ENCODE measurements around the gene DSG3. TPM values are rescaled to one million over a fixed set of nuclear protein-coding genes. Genes with fewer than 3 reads are reported as not detected.
"Not testable (repeated sequence)": the region's sequence is repeated elsewhere in the genome, so short reads cannot be mapped to it uniquely, and the experiment has no call there.

DSG3 gene
- total and polyA plus RNA-seq, 2 donors from 2014 or later: not detected

DNA sequence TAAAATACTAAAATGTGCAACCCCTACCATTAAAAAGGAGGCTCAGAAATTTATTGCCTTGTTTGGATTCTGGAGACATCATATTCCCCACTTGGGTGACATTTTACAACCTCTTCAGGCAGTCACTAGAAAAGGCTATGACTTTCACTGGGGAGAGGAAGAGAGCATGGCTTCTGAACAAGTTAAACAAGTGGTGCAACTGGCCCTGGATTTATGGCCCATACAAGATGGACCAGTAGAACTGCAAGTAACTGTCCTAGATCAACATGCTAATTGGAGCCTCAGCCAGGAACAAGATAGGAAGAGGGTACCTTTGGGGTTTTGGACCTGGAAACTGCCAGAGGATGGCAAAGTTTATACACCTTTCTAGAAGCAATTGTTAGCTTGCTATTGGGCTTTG, 46.4 kb downstream of the DSG3 start:
- TF ChIP-seq, protein P1, sequence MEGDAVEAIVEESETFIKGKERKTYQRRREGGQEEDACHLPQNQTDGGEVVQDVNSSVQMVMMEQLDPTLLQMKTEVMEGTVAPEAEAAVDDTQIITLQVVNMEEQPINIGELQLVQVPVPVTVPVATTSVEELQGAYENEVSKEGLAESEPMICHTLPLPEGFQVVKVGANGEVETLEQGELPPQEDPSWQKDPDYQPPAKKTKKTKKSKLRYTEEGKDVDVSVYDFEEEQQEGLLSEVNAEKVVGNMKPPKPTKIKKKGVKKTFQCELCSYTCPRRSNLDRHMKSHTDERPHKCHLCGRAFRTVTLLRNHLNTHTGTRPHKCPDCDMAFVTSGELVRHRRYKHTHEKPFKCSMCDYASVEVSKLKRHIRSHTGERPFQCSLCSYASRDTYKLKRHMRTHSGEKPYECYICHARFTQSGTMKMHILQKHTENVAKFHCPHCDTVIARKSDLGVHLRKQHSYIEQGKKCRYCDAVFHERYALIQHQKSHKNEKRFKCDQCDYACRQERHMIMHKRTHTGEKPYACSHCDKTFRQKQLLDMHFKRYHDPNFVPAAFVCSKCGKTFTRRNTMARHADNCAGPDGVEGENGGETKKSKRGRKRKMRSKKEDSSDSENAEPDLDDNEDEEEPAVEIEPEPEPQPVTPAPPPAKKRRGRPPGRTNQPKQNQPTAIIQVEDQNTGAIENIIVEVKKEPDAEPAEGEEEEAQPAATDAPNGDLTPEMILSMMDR (IDR thresholded peaks at IDR 0.05; ENCODE audit: borderline replicate concordance, extremely low read depth, insufficient read depth): no peak
- Histone ChIP-seq H3K27ac (ENCODE audit: low read depth in 2 of 2, low read length in 2 of 2) (no peak overlapping the region), H3K9me3 (ENCODE audit: control insufficient read depth in 2 of 3, insufficient read depth in 1 of 3, low read length in 3 of 3) (no peaks in the 10 kb centered on the region), H3K27me3 (ENCODE audit: control insufficient read depth, insufficient read depth, low read length) (no peaks in the 10 kb centered on the region), H3K4me3 (ENCODE audit: low read length in 3 of 3) (no peak overlapping the region), H3K4me1 (ENCODE audit: control insufficient read depth in 2 of 3, insufficient read depth in 2 of 3, low read depth in 1 of 3, low read length in 3 of 3) (no peaks in the 10 kb centered on the region), H3K36me3 (ENCODE audit: control insufficient read depth in 2 of 3, insufficient read depth in 3 of 3, low read length in 3 of 3) (no peaks in the 10 kb centered on the region), H3K9ac (ENCODE audit: low read length in 3 of 3) (no peak overlapping the region)
- intact Hi-C loops (cut with DNase I): no loop called here
- no peak for FAIRE-seq
- no peak for DNase-seq

DNA sequence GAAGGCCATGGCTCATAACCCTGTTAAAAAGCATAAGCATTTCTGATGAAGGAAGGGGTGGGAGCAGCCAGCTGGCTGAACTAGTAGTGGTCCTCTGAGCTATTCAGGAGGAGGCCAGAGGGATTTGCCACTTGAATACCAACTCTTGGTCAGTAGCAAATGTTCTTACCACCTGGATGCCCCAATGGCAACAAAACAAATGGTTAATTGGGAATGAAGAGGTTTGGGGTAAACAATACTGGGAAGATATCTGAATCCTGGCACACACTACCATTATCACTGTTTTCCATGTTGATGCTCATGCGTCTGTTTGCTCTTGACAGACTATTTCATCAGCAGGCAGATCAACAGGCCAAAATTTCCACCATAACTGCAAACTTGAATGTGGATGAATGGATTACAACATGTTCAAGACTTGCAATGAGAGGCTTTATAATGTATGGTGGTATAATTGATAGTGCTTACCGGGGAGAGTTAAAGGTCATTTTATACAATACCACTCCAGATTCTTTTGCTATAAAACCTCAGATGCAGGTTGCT, 47.2 kb downstream of the DSG3 start:
- H3K4me1 ChIP-seq (ENCODE audit: control insufficient read depth in 2 of 3, insufficient read depth in 2 of 3, low read depth in 1 of 3, low read length in 3 of 3); H3K27ac ChIP-seq (ENCODE audit: low read depth in 2 of 2, low read length in 2 of 2); H3K9me3 ChIP-seq (ENCODE audit: control insufficient read depth in 2 of 3, insufficient read depth in 1 of 3, low read length in 3 of 3); FAIRE-seq; H3K27me3 ChIP-seq (ENCODE audit: control insufficient read depth, insufficient read depth, low read length); DNase-seq; H3K36me3 ChIP-seq (ENCODE audit: control insufficient read depth in 2 of 3, insufficient read depth in 3 of 3, low read length in 3 of 3); intact Hi-C loops (cut with DNase I); H3K9ac ChIP-seq (ENCODE audit: low read length in 3 of 3); H3K4me3 ChIP-seq (ENCODE audit: low read length in 3 of 3): not testable (repeated sequence)

DNA sequence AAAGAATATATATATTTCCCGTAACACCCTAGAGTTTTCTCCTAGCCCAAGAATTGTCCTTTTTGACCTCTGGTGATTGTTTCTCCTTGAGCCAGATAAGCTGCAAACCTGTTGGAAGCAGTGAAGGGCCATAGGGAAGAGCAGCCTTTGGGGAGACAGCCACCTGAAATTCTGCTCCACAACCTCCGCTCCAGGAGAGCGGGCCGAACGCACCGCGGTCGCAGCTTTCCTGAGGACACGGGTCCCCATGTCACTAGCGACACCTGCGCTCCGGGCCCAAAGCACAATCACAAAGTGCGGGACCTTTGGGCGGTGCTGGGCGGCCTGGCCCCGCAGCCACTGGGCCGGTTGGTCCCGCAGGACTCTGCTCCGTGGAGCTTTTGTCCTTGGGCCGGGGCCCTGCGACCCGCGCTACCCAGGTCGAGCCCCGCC, 49.9 kb downstream of the DSG3 start:
- DNase-seq (peak in 1 of 5 donors; percentile 80), FAIRE-seq (no peak)
- Histone ChIP-seq H3K9ac (ENCODE audit: low read length in 3 of 3) (peak overlapping the region in 1 of 3 donors; percentile 73), H3K27me3 (ENCODE audit: control insufficient read depth, insufficient read depth, low read length) (no peaks in the 10 kb centered on the region), H3K4me3 (ENCODE audit: low read length in 3 of 3) (peak overlapping the region in 1 of 3 donors; percentile 58), H3K36me3 (ENCODE audit: control insufficient read depth in 2 of 3, insufficient read depth in 3 of 3, low read length in 3 of 3) (no peaks in the 10 kb centered on the region), H3K4me1 (ENCODE audit: control insufficient read depth in 2 of 3, insufficient read depth in 2 of 3, low read depth in 1 of 3, low read length in 3 of 3) (peaks cover 0 to 2% (median 0%) of the 10 kb centered on the region in 3 donors), H3K27ac (ENCODE audit: low read depth in 2 of 2, low read length in 2 of 2) (peak overlapping the region; percentile 78 to 80), H3K9me3 (ENCODE audit: control insufficient read depth in 2 of 3, insufficient read depth in 1 of 3, low read length in 3 of 3) (no peaks in the 10 kb centered on the region)
- intact Hi-C loops (cut with DNase I): no loop called here
- TF ChIP-seq, protein P1 (IDR thresholded peaks at IDR 0.05; ENCODE audit: borderline replicate concordance, extremely low read depth, insufficient read depth): no peak

DNA sequence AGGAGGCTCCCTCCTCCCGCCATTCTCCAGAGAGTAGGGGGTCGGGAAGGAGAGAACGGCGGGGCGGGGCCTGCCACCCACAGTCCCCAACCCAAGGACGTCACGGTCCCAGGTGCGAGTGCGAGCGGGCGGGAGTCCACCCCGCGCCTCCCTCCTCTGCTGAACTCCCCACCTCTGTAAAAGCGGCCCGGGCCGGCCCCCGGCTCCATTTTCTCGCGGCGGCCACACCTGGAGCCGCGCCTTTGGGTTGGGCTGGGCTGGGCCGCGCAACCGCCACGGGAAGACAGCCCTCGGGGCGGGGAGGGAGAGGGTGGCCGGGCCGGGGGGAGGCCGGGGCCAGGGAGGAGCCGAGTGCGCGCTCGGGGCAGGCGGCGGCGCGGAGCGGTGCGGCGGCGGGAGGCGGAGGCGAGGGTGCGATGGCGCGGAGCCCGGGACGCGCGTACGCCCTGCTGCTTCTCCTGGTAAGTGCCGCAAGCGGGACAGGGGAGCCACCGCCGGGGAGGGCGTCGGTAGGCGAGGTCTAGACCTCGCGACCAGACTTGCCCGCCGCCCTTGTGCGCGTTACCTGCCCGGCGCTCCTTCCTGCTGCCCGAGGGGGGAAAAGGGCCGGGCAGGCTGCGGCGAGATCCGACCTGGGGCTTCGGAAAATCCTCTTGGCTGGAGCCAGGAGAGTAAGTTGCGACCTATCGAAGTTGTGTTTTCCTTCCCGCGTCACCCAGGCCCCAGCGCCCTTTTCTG, 50.5 kb downstream of the DSG3 start, which contains the start of gene DSG2:
Gene DSG2, plus strand, starts transcription at position 342 of the 738 bp plus-strand sequence. Its CDS starts 75 bp downstream, at position 417.
- DNase-seq (peak; percentile 79 to 92 (median 87)), FAIRE-seq (no peak)
- TF ChIP-seq, protein P1 (IDR thresholded peaks at IDR 0.05; ENCODE audit: borderline replicate concordance, extremely low read depth, insufficient read depth): no peak
- intact Hi-C loops (cut with DNase I): no loop called here
- Histone ChIP-seq H3K9ac (ENCODE audit: low read length in 3 of 3) (peak within 1 kb of the TSS in 2 of 3 donors; percentile 34 to 87), H3K27ac (ENCODE audit: low read depth in 2 of 2, low read length in 2 of 2) (peak within 1 kb of the TSS; percentile 78 to 80), H3K4me3 (ENCODE audit: low read length in 3 of 3) (peak within 1 kb of the TSS; percentile 51 to 82 (median 69)), H3K27me3 (ENCODE audit: control insufficient read depth, insufficient read depth, low read length) (no peaks in the 10 kb centered on the region), H3K36me3 (ENCODE audit: control insufficient read depth in 2 of 3, insufficient read depth in 3 of 3, low read length in 3 of 3) (no peaks in the 10 kb centered on the region), H3K4me1 (ENCODE audit: control insufficient read depth in 2 of 3, insufficient read depth in 2 of 3, low read depth in 1 of 3, low read length in 3 of 3) (peaks cover 0 to 2% (median 0%) of the 10 kb centered on the region in 3 donors), H3K9me3 (ENCODE audit: control insufficient read depth in 2 of 3, insufficient read depth in 1 of 3, low read length in 3 of 3) (no peaks in the 10 kb centered on the region)

All from kidney (tissue), 14 donors.